Measurements from ENCODE around the gene CERS6.
"Not testable (repeated sequence)": the region's sequence is repeated elsewhere in the genome, so short reads cannot be mapped to it uniquely, and the experiment has no call there.

The CERS6 gene

DNA sequence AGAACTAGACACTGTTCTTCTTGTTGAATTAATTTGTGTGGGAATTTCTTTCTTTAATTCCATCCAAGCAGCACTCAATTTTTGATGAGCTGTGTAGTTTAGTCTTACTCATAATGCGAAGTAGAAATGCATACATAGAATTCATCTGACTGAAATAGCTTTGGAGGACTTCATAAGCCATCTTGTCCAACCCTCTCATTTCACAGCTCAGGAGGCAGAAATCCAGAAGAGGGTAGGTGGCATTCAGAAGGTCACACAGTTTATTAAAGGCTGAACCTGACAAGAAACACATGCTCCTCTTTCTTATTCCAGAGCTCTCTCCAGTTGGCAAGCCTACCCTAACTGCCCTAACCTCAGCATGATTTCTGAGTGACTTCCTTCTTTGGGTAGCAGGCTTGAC is 177.1 kb downstream of the CERS6 start:
- DNase-seq (ENCODE audit: extremely low read depth in 1 of 2, low read depth in 1 of 2): no peak

DNA sequence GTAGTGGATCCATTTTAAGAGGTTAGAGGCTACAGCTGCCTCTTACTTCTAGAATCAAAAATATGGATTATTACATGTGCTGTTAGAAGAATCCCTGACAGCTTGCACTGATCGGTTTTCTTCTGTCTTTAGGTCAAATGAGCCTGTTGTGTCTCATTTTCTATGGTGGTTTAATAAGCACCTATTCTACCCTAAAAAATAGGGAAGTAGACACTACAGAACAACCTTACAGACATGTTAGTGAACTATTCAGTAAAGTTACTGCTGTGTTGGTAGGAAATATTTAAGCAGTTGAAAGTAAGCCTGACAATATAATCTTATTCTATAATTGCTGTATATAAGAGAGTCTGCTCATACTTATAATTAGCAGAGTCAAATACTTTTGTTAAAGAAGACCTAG is 177.8 kb downstream of the CERS6 start:
- no peak for DNase-seq (ENCODE audit: extremely low read depth in 1 of 2, low read depth in 1 of 2)

DNA sequence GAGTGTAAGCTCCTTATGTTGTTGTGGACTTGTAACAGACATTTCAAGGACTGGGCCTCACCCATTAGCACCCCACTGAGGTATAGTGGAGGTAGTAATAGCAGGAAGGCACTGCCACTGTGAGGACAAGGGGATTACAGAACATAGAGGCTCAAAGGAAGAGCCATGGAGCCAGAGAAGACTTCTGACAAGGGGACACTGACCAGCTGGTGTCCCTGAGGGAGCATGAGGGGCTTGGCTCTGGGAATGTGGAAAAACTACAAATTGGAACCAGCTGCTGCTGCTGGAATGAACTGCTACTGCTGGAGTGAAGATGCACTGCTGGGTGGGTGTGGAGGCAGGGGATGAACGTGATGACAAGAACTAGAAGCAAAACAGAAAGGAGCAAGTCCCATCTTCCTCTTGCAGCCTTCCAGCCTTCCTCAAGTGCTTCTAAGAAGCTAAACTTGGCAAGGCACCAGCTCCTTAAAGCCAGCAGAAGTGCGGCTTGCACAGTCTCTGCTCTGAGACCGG is 179.0 kb downstream of the CERS6 start:
- no peak for DNase-seq (ENCODE audit: extremely low read depth in 1 of 2, low read depth in 1 of 2)

DNA sequence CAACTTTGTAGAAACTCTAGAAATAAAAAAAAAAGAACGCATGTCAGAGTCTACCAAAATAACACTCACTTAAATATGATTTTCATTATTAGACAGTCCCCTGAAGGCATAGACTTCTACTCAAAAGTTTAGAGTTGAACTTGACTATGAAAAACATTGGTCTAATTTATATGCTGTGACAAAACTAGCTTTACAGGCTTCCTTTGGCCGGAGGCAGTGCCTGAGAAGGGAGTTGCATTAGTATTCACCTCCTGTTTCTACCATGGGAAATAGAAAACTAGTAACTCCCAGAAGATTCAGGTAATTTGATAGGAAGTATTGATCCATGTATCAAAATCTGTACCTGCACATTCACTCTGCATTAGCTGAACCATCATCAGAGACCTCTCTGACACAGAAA is 182.9 kb downstream of the CERS6 start:
- no peak for DNase-seq (ENCODE audit: extremely low read depth in 1 of 2, low read depth in 1 of 2)

DNA sequence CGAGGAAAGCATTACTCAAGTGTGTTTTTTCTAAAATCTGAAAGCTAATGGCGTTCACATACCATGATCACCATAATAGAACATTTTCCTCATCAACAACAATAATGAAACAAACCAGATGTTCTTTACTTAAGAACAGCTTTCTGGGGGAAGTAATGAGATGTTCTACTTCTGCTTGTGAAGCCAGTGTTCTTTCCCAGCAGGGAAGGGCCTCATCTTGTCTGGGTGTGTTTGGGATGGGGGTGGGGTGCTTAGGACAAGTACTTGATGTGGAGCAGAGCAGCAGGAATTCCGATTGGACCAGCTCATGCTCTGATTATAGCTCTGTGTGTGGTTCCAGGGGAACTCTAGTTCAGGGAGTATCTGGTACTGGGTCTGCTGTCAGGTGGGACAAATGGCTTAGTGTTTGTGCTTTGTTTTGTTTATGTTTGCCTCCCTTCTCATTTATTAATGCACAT is 183.4 kb downstream of the CERS6 start:
- DNase-seq (ENCODE audit: extremely low read depth in 1 of 2, low read depth in 1 of 2): no peak

DNA sequence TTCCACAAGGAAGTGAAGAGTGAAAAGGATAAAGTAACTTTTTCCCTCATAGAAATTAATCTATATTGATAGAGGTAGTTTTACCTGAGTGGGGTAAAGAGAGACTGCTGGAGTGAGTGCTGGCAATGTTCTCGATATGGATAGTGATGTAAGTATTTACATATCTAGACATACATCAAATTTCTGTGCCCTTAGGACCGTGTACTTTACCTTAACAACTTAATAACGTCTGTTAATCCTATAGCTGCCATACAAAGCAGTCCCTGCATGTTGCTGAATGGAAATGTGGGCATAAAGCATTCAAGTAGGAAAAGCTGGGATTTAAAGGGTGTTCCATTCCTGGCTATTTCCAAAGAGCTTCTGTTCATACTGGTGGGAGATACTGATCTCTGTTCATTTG is 184.0 kb downstream of the CERS6 start:
- no peak for DNase-seq (ENCODE audit: extremely low read depth in 1 of 2, low read depth in 1 of 2)

DNA sequence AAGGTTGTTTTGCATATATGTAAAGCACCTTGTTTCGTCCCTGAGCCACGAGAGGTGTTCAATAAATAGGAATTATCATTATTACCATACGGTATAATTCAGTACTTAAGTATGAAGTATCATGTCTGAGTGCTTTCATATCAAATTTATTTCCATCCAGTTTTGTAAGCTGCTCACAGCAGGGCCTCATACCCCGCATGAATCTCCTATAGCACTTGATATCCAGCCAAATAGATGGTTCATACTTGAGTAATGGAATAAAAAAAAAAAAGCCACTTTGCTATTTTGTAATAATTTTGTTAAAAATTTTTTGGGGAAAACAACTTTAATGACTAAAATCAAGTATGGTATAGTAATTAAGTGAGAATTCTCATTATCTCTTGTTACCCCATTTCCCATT is 185.6 kb downstream of the CERS6 start:
- no peak for DNase-seq (ENCODE audit: extremely low read depth in 1 of 2, low read depth in 1 of 2)

DNA sequence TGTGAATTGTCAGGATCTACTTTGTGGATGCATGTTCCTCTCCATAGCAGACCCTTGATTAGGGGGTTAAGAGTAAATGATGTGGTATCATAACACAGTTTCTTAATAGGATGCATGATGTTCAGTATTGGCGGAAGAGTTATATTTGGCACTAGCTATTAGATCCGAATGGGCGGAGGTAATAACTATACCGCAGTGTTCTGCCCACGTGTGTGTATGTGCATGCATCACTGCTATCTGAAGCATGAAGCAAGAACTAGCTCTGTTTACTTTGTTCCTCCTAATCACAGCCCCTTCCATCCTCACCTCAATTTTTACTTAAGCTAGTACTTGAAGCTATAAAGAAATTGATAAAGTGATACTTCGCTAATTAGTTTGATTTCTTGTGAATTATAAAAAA is 186.8 kb downstream of the CERS6 start:
- DNase-seq (ENCODE audit: extremely low read depth in 1 of 2, low read depth in 1 of 2): no peak

DNA sequence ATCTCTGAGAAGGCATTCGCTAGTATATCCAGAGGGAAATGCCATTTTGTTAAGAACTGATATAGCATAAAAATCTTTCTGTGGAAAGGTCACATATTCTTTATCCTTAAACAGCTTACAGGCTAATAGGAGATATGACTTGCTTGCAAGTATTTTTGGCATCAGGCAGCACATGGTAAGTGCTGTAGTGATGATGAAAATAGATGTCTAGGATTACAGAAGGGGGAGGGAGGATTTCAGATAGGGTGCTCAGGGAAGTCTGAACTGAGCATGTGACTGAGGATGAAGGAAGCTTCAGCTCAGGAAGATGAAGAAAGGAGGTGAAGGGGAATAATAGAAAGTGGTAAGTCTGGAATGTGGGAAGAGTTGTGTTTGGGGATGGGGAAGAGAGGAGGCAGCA is 187.9 kb downstream of the CERS6 start:
- DNase-seq (ENCODE audit: extremely low read depth in 1 of 2, low read depth in 1 of 2): no peak

DNA sequence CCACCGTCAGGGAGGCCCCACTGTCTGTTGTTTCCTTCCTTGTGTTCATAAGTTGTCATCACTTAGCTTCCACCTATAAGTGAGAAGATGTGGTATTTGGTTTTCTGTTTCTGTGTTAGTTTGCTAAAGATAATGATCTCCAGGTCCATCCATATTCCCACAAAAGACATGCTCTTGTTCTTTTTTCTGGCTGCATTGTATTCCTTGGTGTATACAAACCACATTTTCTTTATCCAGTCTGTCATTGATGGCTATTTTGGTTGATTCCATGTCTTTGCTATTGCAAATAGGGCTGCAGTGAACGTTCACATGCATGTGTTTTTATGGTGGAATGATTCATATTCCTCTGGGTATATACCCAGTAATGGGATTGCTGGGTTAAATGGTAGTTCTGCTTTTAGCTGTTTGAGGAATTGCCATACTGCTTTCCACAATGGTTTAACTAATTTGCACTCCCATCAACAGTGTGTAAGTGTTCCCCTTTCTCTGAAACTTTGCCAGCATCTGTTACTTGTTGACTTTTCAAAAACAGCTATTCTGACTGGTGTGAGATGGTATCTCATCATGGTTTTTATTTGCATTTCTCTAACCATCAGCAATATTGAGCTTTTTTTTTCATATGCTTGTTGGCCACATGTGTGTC is 189.7 kb downstream of the CERS6 start:
- DNase-seq (ENCODE audit: extremely low read depth in 1 of 2, low read depth in 1 of 2): no peak

DNA sequence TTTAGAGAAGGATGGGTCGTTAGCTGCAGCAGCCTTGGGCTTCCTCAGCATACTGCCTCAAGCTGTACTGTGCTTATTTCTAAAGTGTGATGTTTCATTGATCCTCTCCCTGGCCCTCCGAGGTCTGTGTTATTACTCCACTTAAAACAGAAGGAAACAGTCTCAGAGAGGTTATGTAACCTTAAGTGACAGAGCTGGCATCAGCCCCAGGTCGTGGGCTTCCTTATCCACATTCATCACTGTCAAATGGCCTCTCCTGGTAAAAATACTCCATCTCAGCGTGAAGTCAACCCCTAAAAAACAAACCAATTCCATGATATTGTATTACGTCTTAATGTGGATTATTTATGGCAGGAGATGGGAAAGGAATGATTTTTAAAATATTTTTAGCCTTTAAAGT is 193.0 kb downstream of the CERS6 start:
- no peak for DNase-seq (ENCODE audit: extremely low read depth in 1 of 2, low read depth in 1 of 2)

DNA sequence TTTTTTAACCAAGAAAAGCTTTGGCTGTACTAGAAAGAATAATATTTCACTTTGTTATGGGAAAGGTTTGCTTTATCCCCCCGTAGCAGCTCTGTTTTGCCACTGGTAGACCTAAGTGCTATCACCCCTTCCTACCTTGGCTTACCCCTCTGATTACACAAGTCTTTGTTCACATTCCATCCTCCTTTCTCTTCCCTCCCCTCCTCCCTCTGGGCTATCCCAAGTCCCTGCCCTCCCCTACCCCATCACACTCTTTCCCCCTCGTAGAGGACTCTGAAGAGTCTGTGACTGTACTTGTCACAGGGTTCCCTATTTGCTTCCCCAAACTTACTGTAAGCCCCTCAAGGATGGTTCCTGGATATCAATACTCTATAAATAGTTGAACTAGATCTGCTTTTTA is 193.5 kb downstream of the CERS6 start:
- DNase-seq (ENCODE audit: extremely low read depth in 1 of 2, low read depth in 1 of 2): no peak

DNA sequence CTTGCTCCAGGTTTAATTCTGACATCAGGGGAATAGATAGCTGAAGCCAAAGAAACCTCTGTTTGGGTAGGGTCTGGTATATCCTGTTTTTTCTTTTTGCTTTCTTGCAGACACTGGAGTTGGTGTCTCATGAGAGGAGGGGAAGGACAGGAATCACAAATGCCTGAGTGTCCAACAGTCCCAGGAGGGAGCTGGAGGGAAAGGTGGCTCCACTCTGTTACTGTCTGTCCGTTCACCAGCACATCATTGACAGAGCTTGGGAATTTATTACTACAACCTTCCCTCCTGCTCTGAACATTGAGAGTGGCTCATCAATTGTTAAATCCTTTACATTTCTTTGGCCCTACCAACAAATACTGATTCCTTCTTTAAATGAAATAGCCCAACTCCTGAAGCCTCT is 194.1 kb downstream of the CERS6 start:
- DNase-seq (ENCODE audit: extremely low read depth in 1 of 2, low read depth in 1 of 2): no peak

DNA sequence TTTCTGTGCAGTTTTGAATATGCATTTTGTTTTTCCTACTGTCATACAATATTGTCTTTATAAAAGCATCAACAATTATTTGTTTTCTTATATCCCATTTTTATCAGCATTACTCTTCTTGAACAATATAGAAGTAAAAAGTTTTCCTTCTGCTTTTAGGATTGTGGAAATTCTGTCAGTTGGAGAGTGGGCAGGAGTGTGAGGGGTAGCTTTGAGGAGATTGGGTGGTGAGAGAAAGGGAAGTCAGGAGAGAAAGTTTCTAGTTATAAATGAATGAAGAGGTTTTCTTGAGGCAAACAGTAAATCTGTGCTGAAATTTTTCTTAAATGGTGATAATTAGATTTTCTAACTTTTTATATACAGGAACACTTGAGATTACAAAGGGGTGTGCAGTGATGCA is 194.7 kb downstream of the CERS6 start:
- DNase-seq (ENCODE audit: extremely low read depth in 1 of 2, low read depth in 1 of 2): no peak

DNA sequence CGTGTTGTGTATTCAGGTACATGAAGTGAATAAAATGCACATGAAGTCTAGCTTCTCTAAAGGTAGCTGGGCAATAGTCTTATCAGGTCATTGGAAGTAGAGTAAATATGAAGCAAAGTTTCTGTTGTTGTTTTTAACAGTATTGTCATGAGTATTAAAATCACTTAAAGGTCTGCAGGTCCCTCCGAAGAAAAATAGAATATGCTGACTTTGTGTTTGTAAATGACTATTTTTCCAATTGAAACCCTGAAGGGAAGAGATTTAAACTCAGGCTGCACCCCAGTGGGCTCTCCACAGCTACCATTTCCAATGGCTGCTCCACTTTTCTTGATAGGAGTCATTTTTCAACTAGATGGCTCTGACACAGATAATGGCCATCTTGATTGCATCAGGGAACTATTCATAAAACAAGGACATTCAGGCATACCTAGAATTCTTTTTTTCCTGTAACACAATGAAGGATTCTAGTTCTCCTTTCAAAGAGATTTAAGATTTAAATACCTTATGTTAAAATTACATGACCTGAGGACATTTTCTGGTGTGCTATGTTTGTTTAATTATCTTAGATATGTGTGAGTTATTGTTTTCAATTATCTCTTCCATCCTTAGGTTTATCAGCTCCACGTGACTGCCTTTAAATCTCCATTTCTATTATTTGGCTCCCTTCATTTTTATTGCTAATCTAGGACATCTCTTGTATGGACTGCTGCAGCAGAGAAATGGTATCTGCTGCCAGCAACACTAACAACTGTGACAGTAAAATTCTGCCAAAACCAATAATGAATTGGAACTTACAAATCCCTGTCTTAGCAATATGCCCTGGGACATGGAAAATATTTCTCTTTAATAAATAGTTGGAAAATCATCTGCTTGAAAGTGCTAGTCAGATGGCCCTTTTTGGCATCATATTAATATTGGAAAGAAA is 197.2 kb downstream of the CERS6 start:
- DNase-seq (ENCODE audit: extremely low read depth in 1 of 2, low read depth in 1 of 2): no peak

DNA sequence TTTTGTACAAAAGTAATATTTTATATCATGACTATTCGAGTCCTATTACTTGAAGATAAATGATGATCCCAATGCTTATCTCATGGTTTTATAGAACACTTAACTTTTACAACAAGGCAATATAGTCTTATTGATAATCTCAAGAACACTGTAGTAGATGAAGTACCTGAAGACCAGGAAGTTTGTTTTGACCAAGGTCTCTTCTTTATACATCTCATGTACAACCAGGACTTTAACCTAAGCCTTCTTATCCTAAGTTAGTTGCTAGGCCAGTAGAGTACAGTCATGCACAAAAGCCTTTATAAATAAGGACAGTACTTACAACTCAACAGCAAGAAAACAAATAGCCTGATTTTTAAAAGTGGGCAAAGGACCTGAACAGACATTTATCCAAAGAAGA is 198.6 kb downstream of the CERS6 start:
- no peak for DNase-seq (ENCODE audit: extremely low read depth in 1 of 2, low read depth in 1 of 2)

DNA sequence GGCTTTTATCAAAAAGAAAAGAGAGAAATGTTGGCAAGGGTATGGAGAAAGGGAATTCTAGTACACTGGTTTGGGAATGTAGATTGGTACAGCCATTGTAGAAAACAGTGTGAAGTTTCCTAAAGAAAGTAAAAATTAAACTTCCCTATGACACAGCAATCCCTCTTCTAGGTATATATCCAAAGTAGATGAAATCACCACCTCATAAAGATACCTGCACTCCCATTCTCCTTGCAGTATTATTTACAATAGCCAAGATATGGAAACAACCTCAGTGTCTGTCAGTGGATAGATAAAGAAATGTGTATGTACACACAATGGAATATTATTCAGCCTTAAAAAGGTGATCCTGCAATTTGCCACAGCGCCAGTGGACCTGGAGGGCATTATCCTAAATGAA is 199.1 kb downstream of the CERS6 start:
- DNase-seq (ENCODE audit: extremely low read depth in 1 of 2, low read depth in 1 of 2): no peak

DNA sequence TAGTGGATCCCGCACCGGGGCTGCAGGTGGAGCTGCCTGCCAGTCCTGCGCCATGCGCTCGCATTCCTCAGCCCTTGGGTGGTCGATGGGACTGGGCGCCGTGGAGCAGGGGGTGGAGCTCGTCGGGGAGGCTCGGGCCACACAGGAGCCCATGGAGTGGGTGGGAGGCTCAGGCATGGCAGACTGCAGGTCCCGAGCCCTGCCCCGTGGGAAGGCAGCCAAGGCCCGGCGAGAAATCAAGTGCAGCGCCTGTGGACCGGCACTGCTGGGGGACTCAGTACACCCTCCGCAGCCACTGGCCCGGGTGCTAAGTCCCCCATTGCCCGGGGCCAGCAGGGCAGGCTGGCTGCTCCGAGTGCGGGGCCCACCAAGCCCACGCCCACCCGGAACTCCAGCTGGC is 201.3 kb downstream of the CERS6 start:
- not testable (repeated sequence) for DNase-seq (ENCODE audit: extremely low read depth in 1 of 2, low read depth in 1 of 2)

DNA sequence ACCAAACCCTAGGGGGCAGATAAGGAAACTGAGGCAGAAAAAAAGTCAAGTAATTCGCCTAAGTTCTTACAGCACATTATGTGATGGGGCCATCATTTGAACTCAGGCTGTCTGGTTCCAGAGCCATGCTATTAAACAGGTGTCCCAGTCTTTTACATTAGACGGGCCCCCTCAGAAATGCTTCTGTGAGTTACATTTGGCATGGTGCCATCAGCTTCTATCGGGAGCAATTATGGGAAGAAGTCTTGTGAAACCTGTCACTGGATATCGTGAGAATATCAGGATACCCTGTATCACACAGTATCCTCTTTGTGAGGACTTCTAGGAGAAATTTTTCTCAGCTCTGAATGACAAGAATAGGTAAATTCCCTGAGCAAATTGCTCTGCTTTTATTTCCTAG is 202.6 kb downstream of the CERS6 start:
- no peak for DNase-seq (ENCODE audit: extremely low read depth in 1 of 2, low read depth in 1 of 2)

DNA sequence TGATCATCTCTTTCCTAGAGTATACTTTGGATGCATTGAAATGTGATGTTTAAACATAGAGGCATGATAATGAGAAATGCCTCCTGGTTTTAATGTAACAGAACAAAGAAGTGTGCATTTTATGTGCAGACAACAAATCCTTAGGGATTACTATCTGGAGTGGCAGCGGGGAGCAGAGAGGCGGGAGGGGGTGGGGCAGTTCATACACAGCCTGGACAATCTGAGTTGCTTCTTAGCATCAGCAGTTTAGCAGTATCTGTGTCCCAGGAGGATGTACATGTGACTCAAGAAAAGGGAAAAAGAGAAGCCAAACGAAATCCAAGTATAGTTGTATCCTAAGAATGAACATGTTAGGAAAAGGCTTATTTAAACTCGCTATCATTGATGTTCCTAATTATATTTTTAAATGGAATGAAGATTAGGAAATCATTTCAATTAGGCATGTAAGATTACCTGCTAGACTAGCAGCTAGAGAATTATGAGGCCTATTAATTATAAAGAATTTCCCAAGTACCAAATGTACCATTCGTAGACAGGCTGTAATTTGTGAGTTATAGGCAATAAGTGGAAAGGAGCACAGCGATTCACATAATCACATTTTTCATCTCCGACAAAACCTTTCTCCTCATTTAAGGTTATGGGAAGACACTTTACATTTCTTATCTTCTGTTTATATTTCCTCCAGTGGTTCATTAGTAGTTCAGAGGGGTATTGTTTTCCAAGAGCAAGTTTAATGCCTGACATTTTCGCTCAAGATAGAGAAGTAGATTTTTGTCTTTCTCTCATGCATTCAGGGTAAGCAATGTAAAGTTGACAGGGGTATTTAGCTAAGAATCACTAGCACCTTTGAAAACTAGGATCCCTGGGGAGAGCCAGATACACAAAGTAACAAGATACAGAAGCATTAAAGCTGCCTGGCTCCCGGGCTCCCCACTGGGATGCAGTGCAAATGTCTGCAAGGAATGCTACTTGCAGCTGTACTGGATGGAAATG is 205.1 kb downstream of the CERS6 start:
- no peak for DNase-seq (ENCODE audit: extremely low read depth in 1 of 2, low read depth in 1 of 2)

DNA sequence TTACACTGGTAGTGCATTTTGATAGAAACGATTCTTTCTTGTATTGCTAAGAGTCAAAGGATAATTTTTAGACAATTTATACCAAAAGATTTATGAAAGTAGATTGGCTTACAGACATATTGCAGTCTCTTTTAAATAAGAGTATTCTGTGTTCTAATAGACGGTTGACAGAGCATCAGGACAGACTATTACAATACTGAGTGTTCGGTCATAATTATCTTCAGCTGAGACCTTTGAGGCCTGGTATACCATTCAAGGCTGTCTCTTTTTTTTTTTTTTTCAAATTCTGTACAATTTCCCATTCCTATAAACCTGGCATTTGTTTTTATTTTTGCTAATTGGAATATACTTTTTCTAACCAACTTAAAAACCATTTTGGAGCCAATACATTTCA is 205.8 kb downstream of the CERS6 start:
- DNase-seq (ENCODE audit: extremely low read depth in 1 of 2, low read depth in 1 of 2): no peak
